Fibroblast of lung (primary cell): ENCODE data around the gene AKAP7. TPM values are rescaled to one million over a fixed set of nuclear protein-coding genes. Genes with fewer than 3 reads are reported as not detected.
"Not testable (repeated sequence)": the region's sequence is repeated elsewhere in the genome, so short reads cannot be mapped to it uniquely, and the experiment has no call there.

Source experiments
- DNase-seq, 2 donors: peaks; one replicate each; pipeline versions ENCODE4 v3.0.0 to v3.0.0-alpha.2; 2010; ENCODE audit warnings: low read depth in 2 of 2
- H2AFZ ChIP-seq: 2 replicates; pipeline ENCODE4 v1.5.1; 2012; ENCODE audit warnings: low read length, control low read depth, inconsistent platforms
- H3K27ac ChIP-seq: 2 replicates; pipeline ENCODE4 v1.5.1; 2011; ENCODE audit warnings: low read length, control low read depth; ENCODE audit not compliant: insufficient read depth
- H3K27me3 ChIP-seq: 2 replicates; pipeline ENCODE4 v1.5.1; 2011; ENCODE audit warnings: mild to moderate bottlenecking, low read length; ENCODE audit not compliant: control insufficient read depth, insufficient read depth
- H3K36me3 ChIP-seq: 2 replicates; pipeline ENCODE4 v1.5.1; 2011; ENCODE audit warnings: low read length; ENCODE audit not compliant: control insufficient read depth, insufficient read depth
- H3K4me1 ChIP-seq: 2 replicates; pipeline ENCODE4 v1.5.1; 2011; ENCODE audit warnings: low read length; ENCODE audit not compliant: control insufficient read depth, insufficient read depth; ENCODE audit errors: extremely low read depth
- H3K4me2 ChIP-seq: 2 replicates; pipeline ENCODE4 v1.5.1; 2011; ENCODE audit warnings: low read length, control low read depth; ENCODE audit not compliant: insufficient read depth; ENCODE audit errors: extremely low read depth
- H3K4me3 ChIP-seq, 4 experiments: fragments of 200-600 bp in 1 of 4; sonication (generic) in 1 of 4; replicated peaks in 1 of 4; 2 replicates each; pipeline ENCODE4 v1.5.1; 2011 to 2016; ENCODE audit warnings: low read length in 4 of 4, low read depth in 3 of 4, mild to moderate bottlenecking in 3 of 4, control low read depth in 2 of 4, inconsistent platforms in 1 of 4, mixed read lengths in 1 of 4; ENCODE audit not compliant: insufficient read depth in 1 of 4; ENCODE audit errors: control extremely low read depth in 1 of 4
- H3K79me2 ChIP-seq: 2 replicates; pipeline ENCODE4 v1.5.1; 2012; ENCODE audit warnings: mild to moderate bottlenecking, low read length, inconsistent platforms; ENCODE audit not compliant: control insufficient read depth, insufficient read depth
- H3K9ac ChIP-seq: 2 replicates; pipeline ENCODE4 v1.5.1; 2011; ENCODE audit warnings: mild to moderate bottlenecking, low read length, control low read depth; ENCODE audit not compliant: insufficient read depth
- H3K9me3 ChIP-seq: 2 replicates; pipeline ENCODE4 v1.5.1; 2012; ENCODE audit warnings: low read depth, low read length; ENCODE audit not compliant: control insufficient read depth, insufficient read depth
- H4K20me1 ChIP-seq: 2 replicates; pipeline ENCODE4 v1.5.1; 2011; ENCODE audit warnings: low read length; ENCODE audit not compliant: control insufficient read depth, insufficient read depth; ENCODE audit errors: extremely low read depth
- EZH2 ChIP-seq: IDR thresholded peaks from 2 replicates; pipeline ENCODE4 v1.5.1; 2012; ENCODE audit warnings: low read length, control low read depth, mild to moderate bottlenecking; ENCODE audit errors: missing control alignments
- polyA plus RNA-seq, 2 donors: library from polyadenylated mRNA; depleted of rRNA in 1 of 2; stranded (reverse) in 1 of 2; unstranded in 1 of 2; fragments of >200 nt; gene quantifications; 2 replicates each; pipeline ENCODE4 v1.2.1, GENCODE V29; 2011 to 2012; ENCODE audit warnings: missing spikeins in 1 of 2
- total RNA-seq: library from RNA; depleted of rRNA; stranded (reverse); fragments of >200 nt; gene quantifications from 2 replicates; pipeline ENCODE4 v1.2.1, GENCODE V29; 2014
- TF ChIP-seq, protein P1 (sequence below), 2 donors: IDR thresholded peaks in 1 of 2; conservative IDR thresholded peaks in 1 of 2; 1 replicate in 1 of 2; 2 replicates in 1 of 2; pipeline ENCODE4 v1.5.1; 2011 to 2012; ENCODE audit warnings: low read length in 2 of 2, control low read depth in 1 of 2, inconsistent platforms in 1 of 2, low read depth in 1 of 2, mild to moderate bottlenecking in 1 of 2

AKAP7 gene
- total and polyA plus RNA-seq, 2 donors (not counting 1 experiment from before 2014, with no cell fraction given): 3.1 to 5.8 TPM

DNA sequence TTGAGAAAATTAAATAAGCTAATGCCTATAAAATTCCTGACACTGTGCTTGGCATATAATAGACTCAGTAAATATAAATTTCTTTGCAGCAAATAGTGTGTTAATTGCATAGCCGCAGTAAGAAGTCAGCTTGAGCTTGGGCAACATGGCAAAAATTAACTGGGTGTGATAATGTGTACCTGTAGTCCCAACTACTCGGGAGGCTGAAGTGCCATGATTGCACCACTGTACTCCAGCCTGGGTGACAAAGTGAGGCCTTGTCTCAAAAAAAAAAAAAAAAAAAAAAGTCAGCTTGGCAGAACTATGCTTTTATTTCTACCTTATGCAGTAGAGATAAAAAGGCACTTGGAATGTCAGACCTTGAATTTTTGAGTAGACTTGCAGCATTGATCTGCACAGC, 121.8 kb downstream of the AKAP7 start:
- H2AFZ ChIP-seq: no peak overlapping the region
- H3K27me3 ChIP-seq: no peaks in the 10 kb centered on the region
- H3K36me3 ChIP-seq: no peaks in the 10 kb centered on the region
- no peak overlapping the region for H3K9ac ChIP-seq
- no peaks in the 10 kb centered on the region for H3K9me3 ChIP-seq
- no peaks in the 10 kb centered on the region for H3K79me2 ChIP-seq
- no peak overlapping the region for H3K4me2 ChIP-seq
- no peak for DNase-seq
- TF ChIP-seq, protein P1, sequence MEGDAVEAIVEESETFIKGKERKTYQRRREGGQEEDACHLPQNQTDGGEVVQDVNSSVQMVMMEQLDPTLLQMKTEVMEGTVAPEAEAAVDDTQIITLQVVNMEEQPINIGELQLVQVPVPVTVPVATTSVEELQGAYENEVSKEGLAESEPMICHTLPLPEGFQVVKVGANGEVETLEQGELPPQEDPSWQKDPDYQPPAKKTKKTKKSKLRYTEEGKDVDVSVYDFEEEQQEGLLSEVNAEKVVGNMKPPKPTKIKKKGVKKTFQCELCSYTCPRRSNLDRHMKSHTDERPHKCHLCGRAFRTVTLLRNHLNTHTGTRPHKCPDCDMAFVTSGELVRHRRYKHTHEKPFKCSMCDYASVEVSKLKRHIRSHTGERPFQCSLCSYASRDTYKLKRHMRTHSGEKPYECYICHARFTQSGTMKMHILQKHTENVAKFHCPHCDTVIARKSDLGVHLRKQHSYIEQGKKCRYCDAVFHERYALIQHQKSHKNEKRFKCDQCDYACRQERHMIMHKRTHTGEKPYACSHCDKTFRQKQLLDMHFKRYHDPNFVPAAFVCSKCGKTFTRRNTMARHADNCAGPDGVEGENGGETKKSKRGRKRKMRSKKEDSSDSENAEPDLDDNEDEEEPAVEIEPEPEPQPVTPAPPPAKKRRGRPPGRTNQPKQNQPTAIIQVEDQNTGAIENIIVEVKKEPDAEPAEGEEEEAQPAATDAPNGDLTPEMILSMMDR (conservative IDR thresholded peaks at IDR 0.05 in 1 of 2, IDR thresholded peaks at IDR 0.05 in 1 of 2; ENCODE audit: low read depth in 1 of 2, low read length in 2 of 2): no peak
- no peaks in the 10 kb centered on the region for H3K4me1 ChIP-seq
- no peak overlapping the region for H3K4me3 ChIP-seq
- H3K27ac ChIP-seq: no peak overlapping the region
- H4K20me1 ChIP-seq: no peaks in the 10 kb centered on the region

DNA sequence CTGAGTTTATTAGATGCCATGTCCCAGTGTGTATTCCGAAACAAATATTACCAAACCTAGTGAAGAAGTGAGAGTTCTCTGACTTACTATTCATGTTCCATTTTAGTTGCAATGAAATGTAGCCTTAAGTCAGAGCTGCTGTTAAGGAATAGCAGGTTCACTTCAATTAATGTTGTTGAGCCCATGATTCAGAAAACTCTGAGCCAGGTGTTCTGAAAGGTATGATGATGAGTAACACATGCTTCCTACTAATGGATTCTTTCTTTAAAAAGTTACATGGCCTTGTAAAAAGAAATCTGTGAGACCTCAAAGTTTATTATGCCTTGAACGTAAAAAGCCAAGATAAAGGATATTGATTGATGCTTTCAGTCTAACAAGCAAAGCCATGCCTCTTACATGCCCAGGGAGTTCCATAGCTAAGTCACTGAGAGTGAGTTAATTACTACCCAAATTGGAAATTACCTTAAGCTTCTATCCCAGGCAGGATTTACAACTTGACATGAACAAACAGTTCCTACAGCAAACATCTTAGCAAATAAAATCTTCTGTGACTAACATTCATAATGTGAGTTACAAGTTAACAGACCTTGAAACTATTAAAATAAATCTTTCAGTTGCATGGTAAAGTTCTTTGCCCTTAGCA, 122.9 kb downstream of the AKAP7 start:
- Histone ChIP-seq H3K9ac (no peak overlapping the region), H3K36me3 (no peaks in the 10 kb centered on the region), H3K4me1 (no peaks in the 10 kb centered on the region), H4K20me1 (no peaks in the 10 kb centered on the region), H3K4me3 (no peak overlapping the region), H3K4me2 (no peak overlapping the region), H2AFZ (no peak overlapping the region), H3K79me2 (no peaks in the 10 kb centered on the region), H3K9me3 (no peaks in the 10 kb centered on the region), H3K27me3 (no peaks in the 10 kb centered on the region), H3K27ac (no peak overlapping the region)
- TF ChIP-seq, protein P1 (conservative IDR thresholded peaks at IDR 0.05 in 1 of 2, IDR thresholded peaks at IDR 0.05 in 1 of 2; ENCODE audit: low read depth in 1 of 2, low read length in 2 of 2): no peak
- no peak for TF ChIP-seq EZH2
- DNase-seq: no peak

DNA sequence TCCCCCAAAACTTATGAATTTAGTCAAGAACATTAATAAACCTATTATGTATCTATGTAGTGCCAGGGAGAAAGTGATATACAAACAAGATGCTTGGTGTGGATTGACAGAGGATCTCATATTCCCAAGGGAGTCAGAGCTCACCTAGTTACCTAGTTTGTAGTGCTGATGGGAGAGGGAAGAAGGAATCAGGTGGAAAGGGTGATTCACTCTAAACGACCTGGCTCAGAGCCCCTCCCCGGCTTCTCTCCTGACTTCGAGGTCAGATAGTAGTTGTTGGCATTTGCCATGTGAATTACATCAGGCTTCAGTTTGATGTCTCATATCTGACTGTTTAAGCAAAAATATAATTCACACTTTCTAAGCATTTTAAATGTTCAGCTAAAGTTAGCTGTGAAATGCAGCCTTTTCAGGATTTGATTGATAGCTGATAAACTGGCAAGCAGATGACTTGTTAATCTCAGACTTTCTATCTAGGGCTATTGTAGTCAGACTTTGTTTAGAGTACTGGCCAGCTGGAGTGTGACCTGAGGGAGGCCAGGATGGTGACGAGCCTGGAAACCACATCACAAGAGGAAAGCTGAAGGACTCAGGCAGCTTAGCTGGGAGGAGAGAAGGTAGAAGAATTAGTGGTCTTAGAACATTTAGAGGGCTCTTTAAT, 123.7 kb downstream of the AKAP7 start:
- Histone ChIP-seq H3K79me2 (no peaks in the 10 kb centered on the region), H4K20me1 (no peaks in the 10 kb centered on the region), H3K4me2 (no peak overlapping the region), H3K9me3 (no peaks in the 10 kb centered on the region), H3K27ac (no peak overlapping the region), H3K9ac (no peak overlapping the region), H3K4me1 (no peaks in the 10 kb centered on the region), H3K27me3 (no peaks in the 10 kb centered on the region), H2AFZ (no peak overlapping the region), H3K4me3 (no peak overlapping the region), H3K36me3 (no peaks in the 10 kb centered on the region)
- peak; percentile 15 to 60 for DNase-seq
- TF ChIP-seq, protein P1 (conservative IDR thresholded peaks at IDR 0.05 in 1 of 2, IDR thresholded peaks at IDR 0.05 in 1 of 2; ENCODE audit: low read depth in 1 of 2, low read length in 2 of 2): no peak
- TF ChIP-seq EZH2: no peak

DNA sequence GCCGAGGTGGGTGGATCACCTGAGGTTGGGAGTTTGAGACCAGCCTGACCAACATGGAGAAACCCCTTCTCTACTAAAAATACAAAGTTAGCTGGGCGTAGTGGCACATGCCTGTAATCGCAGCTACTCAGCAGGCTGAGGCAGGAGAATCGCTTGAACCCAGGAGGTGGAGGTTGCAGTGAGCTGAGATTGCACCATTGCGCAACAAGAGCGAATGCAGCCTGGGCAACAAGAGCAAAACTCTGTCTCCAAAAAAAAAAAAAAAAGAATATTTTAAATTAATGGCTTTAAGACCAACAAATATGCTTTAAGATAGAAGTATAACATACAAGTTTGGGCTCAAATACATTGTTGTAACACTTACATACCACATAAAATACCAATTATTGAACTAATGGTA, 125.7 kb downstream of the AKAP7 start:
- not testable (repeated sequence) for DNase-seq, H2AFZ ChIP-seq, H3K4me2 ChIP-seq, H3K4me3 ChIP-seq, H3K9ac ChIP-seq, H3K27ac ChIP-seq, H4K20me1 ChIP-seq, H3K9me3 ChIP-seq, H3K4me1 ChIP-seq, H3K79me2 ChIP-seq, H3K36me3 ChIP-seq, H3K27me3 ChIP-seq
